HL-60/S4 (cell line): ENCODE measurements around the gene TRIM7.

ENCODE experiments used
- in situ Hi-C: fragments of 300-500 bp; cut with MboI; formaldehyde crosslinking; loops from 2 replicates; pipeline ENCODE4 v1.14.3; 2022; ENCODE audit warnings: low sequenced_read_pairs

TRIM7 gene

GRCh38 chr5:181233088-181233800 is 28.2 kb upstream of the TRIM7 start:
- in situ Hi-C loops = no loop called here

- in situ Hi-C loops = no loop called here
These were observed 27.6 kb upstream of the TRIM7 start for GRCh38 chr5:181232593-181232992.

GRCh38 chr5:181231432-181231831 is 26.4 kb upstream of the TRIM7 start:
- in situ Hi-C loops = no loop called here

- in situ Hi-C loops = no loop called here
These were observed 25.6 kb upstream of the TRIM7 start for GRCh38 chr5:181230551-181230950.

GRCh38 chr5:181229996-181230395 is 25.0 kb upstream of the TRIM7 start:
- in situ Hi-C loops = no loop called here

GRCh38 chr5:181224390-181225229 is 19.6 kb upstream of the TRIM7 start:
- in situ Hi-C loops = loop anchor here (5.0 kb wide), 1 partner anchor 37 kb away; no protein-coding TSS in a partner anchor

- in situ Hi-C loops = loop anchor here (5.0 kb wide), 1 partner anchor 37 kb away; no protein-coding TSS in a partner anchor
These were observed 18.9 kb upstream of the TRIM7 start for GRCh38 chr5:181223729-181224389.

- in situ Hi-C loops = loop anchor here (5.0 kb wide), 1 partner anchor 36 kb away; no protein-coding TSS in a partner anchor
These were observed 18.2 kb upstream of the TRIM7 start, which contains the start of gene TRIM41 for GRCh38 chr5:181223058-181223728. TRIM41 (plus strand) TSS chr5:181223281; CDS start chr5:181224000, 719 bp downstream.

- in situ Hi-C loops = loop anchor here (5.0 kb wide), 1 partner anchor 35 kb away; no protein-coding TSS in a partner anchor
These were observed 17.6 kb upstream of the TRIM7 start for GRCh38 chr5:181222630-181223057.

- in situ Hi-C loops = loop anchor here (5.0 kb wide), 1 partner anchor 35 kb away; no protein-coding TSS in a partner anchor
These were observed 17.0 kb upstream of the TRIM7 start for GRCh38 chr5:181221792-181222629.

- in situ Hi-C loops = loop anchor here (5.0 kb wide), 1 partner anchor 34 kb away; no protein-coding TSS in a partner anchor
These were observed 16.3 kb upstream of the TRIM7 start for GRCh38 chr5:181221105-181221791.

- in situ Hi-C loops = loop anchor here (5.0 kb wide), 1 partner anchor 33 kb away; no protein-coding TSS in a partner anchor
These were observed 15.2 kb upstream of the TRIM7 start for GRCh38 chr5:181220178-181220515.

GRCh38 chr5:181219262-181220177 is 14.5 kb upstream of the TRIM7 start:
- in situ Hi-C loops = loop anchor here (5.0 kb wide), 1 partner anchor 32 kb away; no protein-coding TSS in a partner anchor

GRCh38 chr5:181218795-181219124 is 13.8 kb upstream of the TRIM7 start:
- in situ Hi-C loops = no loop called here

GRCh38 chr5:181217803-181218062 is 12.7 kb upstream of the TRIM7 start:
- in situ Hi-C loops = no loop called here

GRCh38 chr5:181217111-181217802 is 12.3 kb upstream of the TRIM7 start:
- in situ Hi-C loops = no loop called here
